HEK293 (cell line): Measurements from ENCODE around the gene COG6.

Source experiments
- CTCF ChIA-PET: fragments of 350-600 bp; formaldehyde crosslinking; extraction: SDS; loops from one replicate; lab custom pipeline; 2021; ENCODE audit warnings: antibody characterized with exemption; lab: Yijun Ruan, JAX
- POLR2A ChIA-PET: fragments of 300-600 bp; formaldehyde crosslinking; extraction: SDS; loops from one replicate; lab custom pipeline; 2020; ENCODE audit warnings: antibody characterized with exemption, inconsistent platforms; lab: Yijun Ruan, JAX
- H3K27ac ChIP-seq: fragments of 200-500 bp; sonication (Bioruptor generic); 2 replicates; pipeline ENCODE4 v1.5.1; 2014; ENCODE audit warnings: low read depth, low read length, control low read depth, inconsistent platforms; ENCODE audit errors: extremely low read depth
- H3K36me3 ChIP-seq, 2 experiments: fragments of 200-500 bp in 1 of 2; sonication (Bioruptor generic) in 1 of 2; 1 replicate in 1 of 2; 2 replicates in 1 of 2; pipeline ENCODE4 v1.5.1; 2014 to 2017; ENCODE audit warnings: inconsistent platforms in 2 of 2, low read length in 2 of 2; ENCODE audit not compliant: control insufficient read depth in 2 of 2, insufficient read depth in 1 of 2
- H3K4me1 ChIP-seq: fragments of 200-500 bp; sonication (Bioruptor generic); 2 replicates; pipeline ENCODE4 v1.5.1; 2014; ENCODE audit warnings: mild to moderate bottlenecking, low read length, inconsistent platforms; ENCODE audit not compliant: control insufficient read depth, insufficient read depth
- H3K4me3 ChIP-seq: 2 replicates; pipeline ENCODE4 v1.5.1; 2011; ENCODE audit warnings: low read depth, mild to moderate bottlenecking, control low read depth, low read length, moderate library complexity
- H3K9me3 ChIP-seq: fragments of 200-500 bp; sonication (Bioruptor generic); 2 replicates; pipeline ENCODE4 v1.5.1; 2014; ENCODE audit warnings: low read depth, low read length, inconsistent platforms; ENCODE audit not compliant: control insufficient read depth, insufficient read depth
- GLI4 ChIP-seq: fragments of 450-650 bp; formaldehyde crosslinking; IDR thresholded peaks from 2 replicates; pipeline ENCODE4 v1.5.1; 2016; ENCODE audit warnings: missing biosample characterization, missing genetic modification characterization
- GLIS1 ChIP-seq: fragments of 450-650 bp; formaldehyde crosslinking; IDR thresholded peaks from 2 replicates; pipeline ENCODE4 v1.5.1; 2016; ENCODE audit warnings: missing biosample characterization, missing genetic modification characterization
- SCRT2 ChIP-seq: fragments of 450-650 bp; formaldehyde crosslinking; IDR thresholded peaks from 2 replicates; pipeline ENCODE4 v1.5.1; 2016; ENCODE audit warnings: missing biosample characterization, missing genetic modification characterization
- TCF7L2 ChIP-seq: IDR thresholded peaks from 2 replicates; pipeline ENCODE4 v1.6.1; 2011; ENCODE audit warnings: low read depth, mild to moderate bottlenecking, inconsistent platforms, low read length, moderate library complexity, borderline replicate concordance
- TRIM28 ChIP-seq: IDR thresholded peaks from 2 replicates; pipeline ENCODE4 v1.6.1; 2011; ENCODE audit warnings: low read length, control low read depth, borderline replicate concordance
- ZBTB10 ChIP-seq: fragments of 450-650 bp; formaldehyde crosslinking; IDR thresholded peaks from 2 replicates; pipeline ENCODE4 v1.5.1; 2016; ENCODE audit warnings: missing biosample characterization, missing genetic modification characterization
- ZEB2 ChIP-seq: fragments of 450-650 bp; formaldehyde crosslinking; IDR thresholded peaks from 2 replicates; pipeline ENCODE4 v1.5.1; 2016; ENCODE audit warnings: missing biosample characterization, missing genetic modification characterization
- ZIC2 ChIP-seq: fragments of 450-650 bp; formaldehyde crosslinking; IDR thresholded peaks from 2 replicates; pipeline ENCODE4 v1.5.1; 2016; ENCODE audit warnings: missing biosample characterization, missing genetic modification characterization
- ZNF148 ChIP-seq: fragments of 450-650 bp; formaldehyde crosslinking; IDR thresholded peaks from 2 replicates; pipeline ENCODE4 v1.5.0; 2017; ENCODE audit warnings: missing biosample characterization, missing genetic modification characterization, borderline replicate concordance
- ZNF19 ChIP-seq: fragments of 450-650 bp; formaldehyde crosslinking; IDR thresholded peaks from 2 replicates; pipeline ENCODE4; 2016; ENCODE audit warnings: missing biosample characterization, missing genetic modification characterization, low read depth
- ZNF248 ChIP-seq: fragments of 450-650 bp; formaldehyde crosslinking; IDR thresholded peaks from 2 replicates; pipeline ENCODE4 v1.5.1; 2017; ENCODE audit warnings: missing biosample characterization, missing genetic modification characterization
- ZNF354C ChIP-seq: fragments of 450-650 bp; formaldehyde crosslinking; IDR thresholded peaks from 2 replicates; pipeline ENCODE4 v1.5.1; 2016; ENCODE audit warnings: missing biosample characterization, missing genetic modification characterization, low read depth, borderline replicate concordance
- ZNF433 ChIP-seq: fragments of 450-650 bp; formaldehyde crosslinking; IDR thresholded peaks from 2 replicates; pipeline ENCODE4 v1.5.1; 2016; ENCODE audit warnings: missing biosample characterization, missing genetic modification characterization, low read depth
- ZNF549 ChIP-seq: fragments of 450-650 bp; IDR thresholded peaks from 2 replicates; pipeline ENCODE4 v1.5.1; 2018; ENCODE audit warnings: missing biosample characterization, missing genetic modification characterization, mild to moderate bottlenecking, inconsistent platforms, moderate library complexity
- ZNF600 ChIP-seq: fragments of 450-650 bp; formaldehyde crosslinking; IDR thresholded peaks from 2 replicates; pipeline ENCODE4 v1.5.1; 2016; ENCODE audit warnings: missing biosample characterization, missing genetic modification characterization
- ZNF843 ChIP-seq: fragments of 450-650 bp; formaldehyde crosslinking; IDR thresholded peaks from 2 replicates; pipeline ENCODE4 v1.5.1; 2016; ENCODE audit warnings: missing biosample characterization, missing genetic modification characterization
- ZSCAN18 ChIP-seq: fragments of 450-650 bp; formaldehyde crosslinking; IDR thresholded peaks from 2 replicates; pipeline ENCODE4 v1.5.1; 2016; ENCODE audit warnings: missing biosample characterization, missing genetic modification characterization
- TF ChIP-seq, protein P1 (sequence below): fragments of 450-650 bp; formaldehyde crosslinking; conservative IDR thresholded peaks from 2 replicates; pipeline ENCODE4 v1.5.1; 2016; ENCODE audit warnings: low read depth, missing biosample characterization, missing genetic modification characterization

The COG6 gene

GRCh38 chr13:39737047-39737446, 81.6 kb downstream of the COG6 start:
- TF ChIP-seq ZSCAN18 (no peak), ZNF19 (no peak), SCRT2 (tag by site-specific recombination) (no peak), ZBTB10 (tag by site-specific recombination) (no peak), ZNF600 (tag by site-specific recombination) (no peak), ZNF843 (no peak), TRIM28 (no peak)
- CTCF ChIA-PET, result no interaction called here
- Histone ChIP-seq H3K27ac (no peak overlapping the region), H3K36me3 (peaks cover 0 to 9% of the 10 kb centered on the region in 2 experiments; a peak in 1 of 3 replicates), H3K4me1 (no peaks in the 10 kb centered on the region), H3K4me3 (no peak overlapping the region), H3K9me3 (no peaks in the 10 kb centered on the region)
- POLR2A ChIA-PET, result no interaction called here

- no peaks in the 10 kb centered on the region for H3K4me1 ChIP-seq
- TF ChIP-seq GLIS1 (tag by site-specific recombination) (no peak), TCF7L2 (no peak), GLI4 (tag by site-specific recombination) (no peak)
- H3K36me3 ChIP-seq, result peaks cover 0 to 9% of the 10 kb centered on the region in 2 experiments; a peak in 1 of 3 replicates
- CTCF ChIA-PET, result interaction anchor here (0.8 kb wide), 1 partner anchor 203 kb away, joined by 3 read pairs; no protein-coding TSS in a partner anchor
- H3K27ac ChIP-seq, result no peak overlapping the region
- H3K9me3 ChIP-seq, result no peaks in the 10 kb centered on the region
- POLR2A ChIA-PET, result no interaction called here
- no peak overlapping the region for H3K4me3 ChIP-seq
These were observed 85.3 kb downstream of the COG6 start for GRCh38 chr13:39740761-39741160.

DNA sequence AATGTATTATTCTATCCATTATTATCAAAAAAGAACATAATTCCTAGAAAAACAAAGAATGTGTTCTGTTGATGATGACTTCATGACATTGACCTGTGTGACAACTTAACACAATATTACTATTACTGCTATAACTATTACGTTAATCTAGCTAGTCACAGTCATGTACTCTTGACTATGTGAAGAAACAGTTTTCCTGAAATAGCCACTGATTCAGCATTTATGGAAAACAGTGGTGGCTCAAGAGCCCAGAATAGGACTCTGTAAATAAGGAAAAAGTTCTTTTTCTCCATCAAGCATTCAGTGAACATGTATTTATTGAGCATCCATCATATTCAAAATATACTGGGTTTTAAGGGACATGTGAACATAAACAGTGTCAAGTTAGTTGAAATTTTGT, 93.5 kb downstream of the COG6 start:
- ChIA-PET POLR2A (no interaction called here), CTCF (no interaction called here)
- no peaks in the 10 kb centered on the region for H3K9me3 ChIP-seq
- no peak overlapping the region for H3K4me3 ChIP-seq
- no peaks in the 10 kb centered on the region; a peak in 1 of 3 replicates for H3K36me3 ChIP-seq
- no peaks in the 10 kb centered on the region for H3K4me1 ChIP-seq
- no peak overlapping the region for H3K27ac ChIP-seq
- TF ChIP-seq ZNF433 (no peak), ZIC2 (tag by site-specific recombination) (no peak), ZNF549 (tag by site-specific recombination) (no peak), ZNF354C (tag by site-specific recombination) (no peak), ZNF248 (tag by site-specific recombination) (no peak), ZEB2 (tag by site-specific recombination) (no peak), TRIM28 (no peak), ZNF148 (tag by site-specific recombination) (no peak), GLI4 (tag by site-specific recombination) (no peak)
- TF ChIP-seq, protein P1, sequence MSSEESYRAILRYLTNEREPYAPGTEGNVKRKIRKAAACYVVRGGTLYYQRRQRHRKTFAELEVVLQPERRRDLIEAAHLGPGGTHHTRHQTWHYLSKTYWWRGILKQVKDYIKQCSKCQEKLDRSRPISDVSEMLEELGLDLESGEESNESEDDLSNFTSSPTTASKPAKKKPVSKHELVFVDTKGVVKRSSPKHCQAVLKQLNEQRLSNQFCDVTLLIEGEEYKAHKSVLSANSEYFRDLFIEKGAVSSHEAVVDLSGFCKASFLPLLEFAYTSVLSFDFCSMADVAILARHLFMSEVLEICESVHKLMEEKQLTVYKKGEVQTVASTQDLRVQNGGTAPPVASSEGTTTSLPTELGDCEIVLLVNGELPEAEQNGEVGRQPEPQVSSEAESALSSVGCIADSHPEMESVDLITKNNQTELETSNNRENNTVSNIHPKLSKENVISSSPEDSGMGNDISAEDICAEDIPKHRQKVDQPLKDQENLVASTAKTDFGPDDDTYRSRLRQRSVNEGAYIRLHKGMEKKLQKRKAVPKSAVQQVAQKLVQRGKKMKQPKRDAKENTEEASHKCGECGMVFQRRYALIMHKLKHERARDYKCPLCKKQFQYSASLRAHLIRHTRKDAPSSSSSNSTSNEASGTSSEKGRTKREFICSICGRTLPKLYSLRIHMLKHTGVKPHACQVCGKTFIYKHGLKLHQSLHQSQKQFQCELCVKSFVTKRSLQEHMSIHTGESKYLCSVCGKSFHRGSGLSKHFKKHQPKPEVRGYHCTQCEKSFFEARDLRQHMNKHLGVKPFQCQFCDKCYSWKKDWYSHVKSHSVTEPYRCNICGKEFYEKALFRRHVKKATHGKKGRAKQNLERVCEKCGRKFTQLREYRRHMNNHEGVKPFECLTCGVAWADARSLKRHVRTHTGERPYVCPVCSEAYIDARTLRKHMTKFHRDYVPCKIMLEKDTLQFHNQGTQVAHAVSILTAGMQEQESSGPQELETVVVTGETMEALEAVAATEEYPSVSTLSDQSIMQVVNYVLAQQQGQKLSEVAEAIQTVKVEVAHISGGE, result no peak
